Adrenal gland (tissue), 5 donors: ENCODE results near the gene NRIP2.

Experiments
- POLR2A ChIP-seq, 2 donors: fragments of 450-650 bp; IDR thresholded peaks; one replicate each; pipeline ENCODE4 v1.6.1; 2017; ENCODE audit warnings: antibody characterized with exemption in 2 of 2, mild to moderate bottlenecking in 2 of 2, moderate library complexity in 1 of 2
- TF ChIP-seq, protein P1 (sequence below), 6 experiments: fragments of 450-650 bp in 4 of 6; fragments of 200-600 bp in 2 of 6; sonication (generic) in 1 of 6; IDR thresholded peaks; 1 replicate in 5 of 6; 2 replicates in 1 of 6; pipeline versions ENCODE4 v1.5.1 to v1.8.0; 2016 to 2021; ENCODE audit warnings: antibody characterized with exemption in 6 of 6, mild to moderate bottlenecking in 2 of 6, moderate library complexity in 1 of 6
- donor health status: DM: no; HTN: no; CAD: no.

DNA sequence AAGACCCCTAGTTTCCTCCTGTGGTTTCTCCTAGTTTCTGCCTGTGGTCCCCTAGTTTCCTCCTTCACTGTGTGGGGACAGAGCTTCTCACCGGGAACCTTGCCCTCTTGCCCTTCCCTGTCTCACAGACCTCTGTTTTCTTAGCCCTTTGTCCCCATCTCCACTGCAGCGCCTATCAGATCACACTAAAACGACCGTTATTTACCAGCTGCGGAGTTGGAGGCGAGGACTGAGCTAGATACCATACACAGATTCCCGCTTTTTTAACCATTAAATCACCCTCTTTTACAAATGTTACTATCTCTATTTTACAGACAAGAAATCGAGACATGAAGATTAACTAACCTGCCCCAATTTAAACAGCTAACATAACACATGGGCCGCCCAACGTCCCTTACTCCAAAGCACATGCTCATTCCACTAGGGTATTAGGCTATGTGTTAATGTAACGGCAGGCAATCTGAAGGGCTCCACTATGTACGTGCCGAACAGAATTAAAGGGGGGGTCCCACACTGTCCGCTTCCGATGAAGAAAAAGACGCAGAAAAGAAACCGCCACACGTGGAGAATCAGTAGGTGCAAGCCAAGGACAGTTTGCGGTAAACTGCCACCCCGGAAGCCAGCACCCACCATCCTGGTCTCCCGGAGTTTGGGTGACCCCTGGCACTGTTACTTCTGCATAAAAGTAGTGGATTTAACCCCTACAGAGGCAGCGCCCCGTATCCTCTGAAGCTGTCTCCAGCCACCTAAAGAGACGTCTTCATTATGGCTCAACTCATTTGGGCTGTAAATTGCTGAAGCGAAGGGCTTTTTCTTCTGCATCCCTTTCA is 41.9 kb downstream of the NRIP2 start:
- TF ChIP-seq, protein P1, sequence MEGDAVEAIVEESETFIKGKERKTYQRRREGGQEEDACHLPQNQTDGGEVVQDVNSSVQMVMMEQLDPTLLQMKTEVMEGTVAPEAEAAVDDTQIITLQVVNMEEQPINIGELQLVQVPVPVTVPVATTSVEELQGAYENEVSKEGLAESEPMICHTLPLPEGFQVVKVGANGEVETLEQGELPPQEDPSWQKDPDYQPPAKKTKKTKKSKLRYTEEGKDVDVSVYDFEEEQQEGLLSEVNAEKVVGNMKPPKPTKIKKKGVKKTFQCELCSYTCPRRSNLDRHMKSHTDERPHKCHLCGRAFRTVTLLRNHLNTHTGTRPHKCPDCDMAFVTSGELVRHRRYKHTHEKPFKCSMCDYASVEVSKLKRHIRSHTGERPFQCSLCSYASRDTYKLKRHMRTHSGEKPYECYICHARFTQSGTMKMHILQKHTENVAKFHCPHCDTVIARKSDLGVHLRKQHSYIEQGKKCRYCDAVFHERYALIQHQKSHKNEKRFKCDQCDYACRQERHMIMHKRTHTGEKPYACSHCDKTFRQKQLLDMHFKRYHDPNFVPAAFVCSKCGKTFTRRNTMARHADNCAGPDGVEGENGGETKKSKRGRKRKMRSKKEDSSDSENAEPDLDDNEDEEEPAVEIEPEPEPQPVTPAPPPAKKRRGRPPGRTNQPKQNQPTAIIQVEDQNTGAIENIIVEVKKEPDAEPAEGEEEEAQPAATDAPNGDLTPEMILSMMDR (IDR thresholded peaks at IDR 0.05), result no peak
- TF ChIP-seq POLR2A (IDR thresholded peaks at IDR 0.05), result no peak
